Caco-2 (cell line): ENCODE measurements around the gene FBXO10. TPM values are rescaled to one million over a fixed set of nuclear protein-coding genes. Genes with fewer than 3 reads are reported as not detected.

Experiments
- BruUV-seq: library from RNA; stranded (reverse); fragments of 400-500 nt; replicated peaks from 2 replicates; lab custom pipeline; 2021; lab: Mats Ljungman, UMichigan
- CTCF ChIA-PET: fragments of 300-600 bp; sonication (Branson Sonifier 250); formaldehyde crosslinking; loops from one replicate; lab custom pipeline; 2022; ENCODE audit warnings: antibody characterized with exemption; lab: Charles Lee
- POLR2A ChIA-PET: fragments of 300-600 bp; sonication (Branson Sonifier 250); formaldehyde crosslinking; loops from one replicate; lab custom pipeline; 2022; ENCODE audit warnings: antibody characterized with exemption; lab: Charles Lee
- DNase-seq, 2 experiments: peaks; one replicate each; pipeline versions ENCODE4 v3.0.0 to v3.0.0-alpha.2; 2020 to 2022
- H3K27me3 ChIP-seq: replicated peaks from 2 replicates; pipeline ENCODE4 v1.6.0; 2011; ENCODE audit warnings: low read length; ENCODE audit not compliant: control insufficient read depth, insufficient read depth
- H3K36me3 ChIP-seq: 2 replicates; pipeline ENCODE4 v1.5.1; 2011; ENCODE audit warnings: low read length; ENCODE audit not compliant: control insufficient read depth, insufficient read depth
- H3K4me1 ChIP-seq: fragments of 250-450 bp; sonication (Bioruptor Pico); 2 replicates; pipeline ENCODE4 v1.5.1; 2020; ENCODE audit warnings: mild to moderate bottlenecking
- H3K4me3 ChIP-seq: 2 replicates; pipeline ENCODE4 v1.5.1; 2011; ENCODE audit warnings: low read depth, mild to moderate bottlenecking, control low read depth, low read length
- H3K9me3 ChIP-seq: fragments of 250-450 bp; sonication (Bioruptor Pico); 2 replicates; pipeline ENCODE4 v1.5.1; 2020; ENCODE audit warnings: mild to moderate bottlenecking, moderate library complexity
- H3K27ac Mint-ChIP-seq: one replicate; pipeline ENCODE4 v1.8.0; 2022; ENCODE audit warnings: mixed read lengths; ENCODE audit not compliant: unreplicated experiment
- H3K27me3 Mint-ChIP-seq: one replicate; pipeline ENCODE4 v1.8.0; 2022; ENCODE audit warnings: mixed read lengths; ENCODE audit not compliant: insufficient read depth, unreplicated experiment
- H3K36me3 Mint-ChIP-seq: one replicate; pipeline ENCODE4 v1.8.0; 2022; ENCODE audit warnings: mild to moderate bottlenecking, mixed read lengths; ENCODE audit not compliant: insufficient read depth, unreplicated experiment
- H3K4me1 Mint-ChIP-seq: one replicate; pipeline ENCODE4 v1.8.0; 2022; ENCODE audit warnings: low read depth, mixed read lengths; ENCODE audit not compliant: unreplicated experiment
- H3K4me3 Mint-ChIP-seq: one replicate; pipeline ENCODE4 v1.8.0; 2022; ENCODE audit warnings: mild to moderate bottlenecking, moderate library complexity, mixed read lengths; ENCODE audit not compliant: unreplicated experiment
- H3K9me3 Mint-ChIP-seq: one replicate; pipeline ENCODE4 v1.8.0; 2022; ENCODE audit warnings: mixed read lengths; ENCODE audit not compliant: unreplicated experiment
- intact Hi-C: fragments of 100-400 bp; cut with micrococcal nuclease; formaldehyde crosslinking; loops from one replicate; pipeline ENCODE4 v1.10.0; 2022; ENCODE audit not compliant: unreplicated experiment
- total RNA-seq: library from RNA; stranded (reverse); gene quantifications from 2 replicates; pipeline ENCODE4 v1.2.3, GENCODE V29; 2022
- TF ChIP-seq, protein P1 (sequence below), 2 experiments: fragments of 200-600 bp in 1 of 2; IDR thresholded peaks; 1 replicate in 1 of 2; 2 replicates in 1 of 2; pipeline versions ENCODE4 v1.5.1 to v1.8.0; 2011 to 2022; ENCODE audit warnings: antibody characterized with exemption in 1 of 2, control low read depth in 1 of 2, inconsistent platforms in 1 of 2, low read depth in 1 of 2, low read length in 1 of 2, mild to moderate bottlenecking in 1 of 2, moderate library complexity in 1 of 2; ENCODE audit not compliant: insufficient read depth in 1 of 2, severe bottlenecking in 1 of 2, unreplicated experiment in 1 of 2

The FBXO10 gene
- total RNA-seq, 1 experiment from 2014 or later: 6.9 TPM

DNA sequence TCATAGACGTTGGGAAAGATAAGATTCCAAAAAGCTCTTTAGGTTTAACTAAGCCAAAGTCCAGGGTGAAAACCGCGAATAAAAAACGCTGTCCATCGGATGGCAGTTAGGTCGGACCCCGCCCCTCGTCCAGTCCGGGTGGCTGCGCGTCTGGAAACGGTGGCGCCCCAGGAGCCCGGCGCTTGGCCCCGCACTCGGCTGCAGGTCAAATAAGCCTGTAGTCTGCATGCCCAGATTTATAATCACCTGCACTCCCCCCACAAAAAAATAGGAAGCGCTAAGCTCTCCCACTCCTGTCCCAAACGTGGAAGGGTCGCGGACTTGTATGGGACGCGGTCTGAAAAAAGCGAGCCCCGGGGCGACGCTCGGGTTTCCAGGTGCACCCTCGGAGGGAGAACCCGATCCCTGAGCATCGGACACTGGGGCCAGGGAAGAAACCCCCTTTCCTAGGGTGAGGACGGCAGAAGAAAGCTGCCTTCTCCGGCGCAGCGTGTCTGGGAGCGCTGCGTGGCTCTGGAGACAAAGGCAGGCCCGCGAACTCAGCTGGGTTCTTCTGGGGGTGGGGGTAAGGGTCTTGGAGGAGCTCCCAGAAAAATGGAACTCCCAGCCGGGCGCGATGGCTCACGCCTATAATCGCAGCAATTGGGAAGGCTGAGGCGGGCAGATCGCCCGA, 110.0 kb downstream of the FBXO10 start:
- BruUV-seq: TSS peak; percentile 99
- TF ChIP-seq, protein P1, sequence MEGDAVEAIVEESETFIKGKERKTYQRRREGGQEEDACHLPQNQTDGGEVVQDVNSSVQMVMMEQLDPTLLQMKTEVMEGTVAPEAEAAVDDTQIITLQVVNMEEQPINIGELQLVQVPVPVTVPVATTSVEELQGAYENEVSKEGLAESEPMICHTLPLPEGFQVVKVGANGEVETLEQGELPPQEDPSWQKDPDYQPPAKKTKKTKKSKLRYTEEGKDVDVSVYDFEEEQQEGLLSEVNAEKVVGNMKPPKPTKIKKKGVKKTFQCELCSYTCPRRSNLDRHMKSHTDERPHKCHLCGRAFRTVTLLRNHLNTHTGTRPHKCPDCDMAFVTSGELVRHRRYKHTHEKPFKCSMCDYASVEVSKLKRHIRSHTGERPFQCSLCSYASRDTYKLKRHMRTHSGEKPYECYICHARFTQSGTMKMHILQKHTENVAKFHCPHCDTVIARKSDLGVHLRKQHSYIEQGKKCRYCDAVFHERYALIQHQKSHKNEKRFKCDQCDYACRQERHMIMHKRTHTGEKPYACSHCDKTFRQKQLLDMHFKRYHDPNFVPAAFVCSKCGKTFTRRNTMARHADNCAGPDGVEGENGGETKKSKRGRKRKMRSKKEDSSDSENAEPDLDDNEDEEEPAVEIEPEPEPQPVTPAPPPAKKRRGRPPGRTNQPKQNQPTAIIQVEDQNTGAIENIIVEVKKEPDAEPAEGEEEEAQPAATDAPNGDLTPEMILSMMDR (IDR thresholded peaks at IDR 0.05; ENCODE audit: insufficient read depth in 1 of 2, low read depth in 1 of 2, low read length in 1 of 2, severe bottlenecking in 1 of 2, unreplicated experiment in 1 of 2): no peak
- Mint-ChIP-seq H3K27me3 (no peaks in the 10 kb centered on the region), H3K4me1 (peaks cover 23% of the 10 kb centered on the region), H3K27ac (peak overlapping the region; percentile 96), H3K4me3 (peak overlapping the region; percentile 95), H3K36me3 (peaks cover 25% of the 10 kb centered on the region), H3K9me3 (no peaks in the 10 kb centered on the region)
- POLR2A ChIA-PET: interaction anchor here (1.0 to 2.5 kb wide), 9 partner anchors 9 to 387 kb away, joined by 3 to 24 read pairs (median 5); partner anchors contain the start of genes GRHPR, POLR1E and TOMM5
- Histone ChIP-seq H3K9me3 (no peaks in the 10 kb centered on the region), H3K4me1 (peaks cover 15% of the 10 kb centered on the region), H3K36me3 (no peaks in the 10 kb centered on the region), H3K27me3 (no peaks in the 10 kb centered on the region), H3K4me3 (peak overlapping the region; percentile 49)
- intact Hi-C loops: loop anchor here (5.0 kb wide), 2 partner anchors 436 to 581 kb away; partner anchors contain the start of gene SLC25A51
- CTCF ChIA-PET: interaction anchor here (1.0 kb wide), 2 partner anchors 16 to 35 kb away, joined by 3 read pairs; no protein-coding TSS in a partner anchor
- peak; percentile 84 to 90 for DNase-seq

DNA sequence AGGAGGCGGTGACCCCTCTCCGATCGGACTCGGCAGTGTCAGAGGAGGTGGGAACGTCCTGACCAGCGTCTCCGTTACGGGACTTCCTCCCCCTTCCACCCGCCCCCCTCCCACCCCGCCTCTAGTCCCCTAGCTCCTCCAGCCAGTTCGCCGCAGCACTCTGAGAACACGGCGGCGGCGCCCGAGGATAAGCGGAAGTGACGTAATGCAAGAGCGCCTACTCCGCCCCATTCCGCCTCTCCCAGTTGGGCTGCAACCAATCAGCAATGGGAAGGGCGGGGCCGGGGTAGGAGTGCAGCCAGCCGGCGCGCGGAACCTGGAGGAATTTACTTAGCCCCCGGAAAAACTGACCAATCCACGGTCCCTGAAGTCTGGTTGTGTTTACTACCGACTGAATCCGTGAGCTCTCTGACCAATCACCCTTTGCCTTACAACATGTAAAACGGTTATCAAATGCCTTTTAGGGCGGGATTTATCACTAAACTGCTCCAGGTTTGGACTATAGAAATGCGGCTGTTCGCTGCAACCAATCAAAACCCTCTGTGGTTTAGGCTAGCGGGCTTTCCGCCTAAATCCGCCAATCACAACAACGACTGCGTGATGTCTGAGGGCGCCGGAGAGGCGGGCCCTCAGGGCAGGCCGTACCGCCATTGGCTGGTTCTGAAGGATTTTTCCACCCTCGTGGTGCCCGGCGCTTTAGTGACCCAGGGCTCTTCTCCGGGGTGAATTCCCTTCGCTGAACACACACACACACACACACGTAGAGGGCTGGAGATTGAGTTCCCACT, 110.7 kb downstream of the FBXO10 start, which contains the start of gene ZBTB5:
Gene ZBTB5, minus strand, starts transcription at position 202 of the 788 bp plus-strand sequence. CDS start 22,899 bp downstream, outside the sequence.
- CTCF ChIA-PET: interaction anchor here (1.0 kb wide), 2 partner anchors 17 to 43 kb away, joined by 3 read pairs; partner anchors contain the start of gene GRHPR
- H3K4me3 Mint-ChIP-seq: peak within 1 kb of the TSS; percentile 95
- intact Hi-C loops: loop anchor here (2.0 to 5.0 kb wide), 5 partner anchors 19 to 582 kb away; partner anchors contain the start of genes GRHPR, POLR1E and SLC25A51

More for the DNA sequence above, 110.7 kb downstream of the FBXO10 start, which contains the start of gene ZBTB5:
- Histone ChIP-seq H3K36me3 (no peaks in the 10 kb centered on the region), H3K4me1 (peaks cover 12% of the 10 kb centered on the region), H3K4me3 (peak within 1 kb of the TSS; percentile 89), H3K27me3 (no peaks in the 10 kb centered on the region), H3K9me3 (no peaks in the 10 kb centered on the region)
- DNase-seq: peak; percentile 99
- POLR2A ChIA-PET: interaction anchor here (0.6 to 2.5 kb wide), 12 partner anchors 9 to 438 kb away, joined by 3 to 24 read pairs (median 5); partner anchors contain the start of genes GRHPR, POLR1E, TOMM5 and ZCCHC7
- Mint-ChIP-seq H3K27me3 (no peaks in the 10 kb centered on the region), H3K36me3 (peaks cover 25% of the 10 kb centered on the region), H3K27ac (peak within 1 kb of the TSS; percentile 96), H3K4me1 (peaks cover 21% of the 10 kb centered on the region), H3K9me3 (no peaks in the 10 kb centered on the region)
- BruUV-seq: no TSS peak
- TF ChIP-seq, protein P1 (IDR thresholded peaks at IDR 0.05; ENCODE audit: insufficient read depth in 1 of 2, low read depth in 1 of 2, low read length in 1 of 2, severe bottlenecking in 1 of 2, unreplicated experiment in 1 of 2): no peak
